Stomach (tissue), 4 donors: ENCODE data around the gene SLC7A5.

Experiments
- CTCF ChIP-seq, 7 experiments: fragments of 450-650 bp in 4 of 7; fragments of 200-600 bp in 3 of 7; sonication (generic) in 3 of 7; IDR thresholded peaks; one replicate each; pipeline ENCODE4 v1.5.1; 2016 to 2019; ENCODE audit warnings: antibody characterized with exemption in 7 of 7, control low read depth in 2 of 7, mild to moderate bottlenecking in 1 of 7
- POLR2A ChIP-seq, 4 donors: fragments of 450-650 bp; IDR thresholded peaks; one replicate each; pipeline ENCODE4 v1.6.1; 2016; ENCODE audit warnings: antibody characterized with exemption in 4 of 4, control low read depth in 2 of 4, mild to moderate bottlenecking in 1 of 4, moderate library complexity in 1 of 4

DNA sequence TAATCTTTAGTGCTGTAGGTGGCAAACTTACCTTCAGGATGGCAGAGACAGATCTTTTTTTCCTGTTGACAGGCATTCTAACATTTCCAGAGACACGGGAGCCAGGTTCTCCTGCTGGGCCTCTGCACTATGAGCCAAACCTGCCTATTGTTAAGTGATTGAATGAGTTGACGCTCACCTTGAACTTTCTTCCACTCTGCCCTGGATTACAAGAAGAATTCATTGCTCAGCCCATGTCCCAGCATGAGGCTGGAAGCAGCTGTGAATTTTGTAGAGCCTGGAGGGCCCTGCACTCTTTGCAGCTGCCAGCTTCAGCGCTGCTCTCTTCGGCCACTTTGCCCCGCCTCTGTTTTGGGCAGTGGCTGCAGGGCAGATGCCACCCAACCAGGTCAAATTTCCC is 9.4 kb upstream of the SLC7A5 start:
- TF ChIP-seq CTCF (IDR thresholded peaks at IDR 0.05) (no peak), POLR2A (IDR thresholded peaks at IDR 0.05) (no peak)
